NCI-H524 (cell line): ENCODE results near the gene IFT74.
"Not testable (repeated sequence)": the region's sequence is repeated elsewhere in the genome, so short reads cannot be mapped to it uniquely, and the experiment has no call there.

Experiments
- DNase-seq, 2 experiments: peaks; one replicate each; lab custom pipeline; 2025; lab: John Stamatoyannopoulos, UW

The IFT74 gene

GRCh38 chr9:27073841-27074728 is 117.9 kb downstream of the IFT74 start:
- no peak for DNase-seq

GRCh38 chr9:27078685-27079084 is 122.5 kb downstream of the IFT74 start:
- DNase-seq, result no peak

- no peak for DNase-seq
Observed at GRCh38 chr9:27085456-27085855, 129.2 kb downstream of the IFT74 start.

DNA sequence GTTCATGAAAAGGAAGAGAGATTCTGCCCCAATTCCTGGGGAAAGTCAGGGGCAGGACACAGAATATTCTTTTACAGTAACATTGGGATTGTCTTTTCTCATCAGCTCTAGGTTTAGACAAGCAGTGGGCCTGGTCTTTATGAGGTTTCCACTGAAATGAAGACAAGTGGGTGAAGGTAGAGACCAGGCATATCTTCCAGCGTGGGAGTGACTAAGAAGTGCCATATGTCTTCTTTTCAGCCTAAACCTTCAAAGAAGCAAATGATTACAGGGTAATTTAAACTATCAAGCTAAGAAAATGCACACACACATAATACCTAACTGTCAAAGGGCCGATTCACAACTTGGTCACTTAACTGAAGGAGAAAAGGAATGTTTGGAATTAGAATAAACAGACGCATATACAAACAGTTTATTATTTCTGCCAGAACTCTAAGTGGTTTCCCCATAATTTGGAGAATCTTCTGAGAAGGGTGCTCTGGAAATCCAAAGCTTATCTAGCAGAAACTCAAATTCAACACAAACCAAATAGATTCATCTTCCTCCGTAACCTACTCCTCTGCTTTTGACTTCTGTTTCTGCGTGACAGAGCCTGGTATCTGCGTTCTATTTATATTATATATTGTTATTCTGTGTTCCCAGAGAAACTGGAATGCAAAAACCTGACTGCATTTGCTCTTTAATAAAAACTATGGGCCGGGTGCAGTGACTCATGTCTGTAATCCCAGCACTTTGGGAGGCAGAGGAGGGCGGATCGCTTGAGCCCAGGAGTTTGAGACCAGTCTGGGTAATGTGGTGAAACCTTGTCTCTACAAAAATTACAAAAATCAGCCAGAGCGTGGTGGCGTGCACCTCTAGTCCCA is 130.8 kb downstream of the IFT74 start:
- DNase-seq, result no peak

- DNase-seq, result no peak
Observed at GRCh38 chr9:27088981-27089380, 132.8 kb downstream of the IFT74 start.

- DNase-seq, result no peak
Observed at GRCh38 chr9:27089706-27090105, 133.5 kb downstream of the IFT74 start.

DNA sequence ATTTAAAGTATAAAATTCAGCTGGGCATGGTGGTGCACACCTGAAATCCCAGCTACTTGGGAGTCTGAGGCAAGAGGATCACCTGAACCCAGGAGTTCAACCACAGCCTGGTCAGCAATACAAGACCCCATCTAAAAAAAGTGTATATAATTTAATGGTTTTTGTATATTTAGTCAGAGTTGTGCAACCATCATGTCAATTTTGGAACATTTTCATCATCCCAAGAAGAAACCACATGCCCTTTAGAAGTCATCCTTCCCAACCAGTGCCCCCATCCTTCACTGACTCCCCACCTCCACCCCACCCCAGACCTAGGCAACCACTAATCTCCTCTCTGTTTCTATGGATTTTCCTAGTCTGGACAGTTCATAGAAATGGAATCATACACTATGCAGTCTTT is 134.0 kb downstream of the IFT74 start:
- DNase-seq, result no peak

- DNase-seq, result no peak
Observed at GRCh38 chr9:27090711-27091110, 134.5 kb downstream of the IFT74 start.

DNA sequence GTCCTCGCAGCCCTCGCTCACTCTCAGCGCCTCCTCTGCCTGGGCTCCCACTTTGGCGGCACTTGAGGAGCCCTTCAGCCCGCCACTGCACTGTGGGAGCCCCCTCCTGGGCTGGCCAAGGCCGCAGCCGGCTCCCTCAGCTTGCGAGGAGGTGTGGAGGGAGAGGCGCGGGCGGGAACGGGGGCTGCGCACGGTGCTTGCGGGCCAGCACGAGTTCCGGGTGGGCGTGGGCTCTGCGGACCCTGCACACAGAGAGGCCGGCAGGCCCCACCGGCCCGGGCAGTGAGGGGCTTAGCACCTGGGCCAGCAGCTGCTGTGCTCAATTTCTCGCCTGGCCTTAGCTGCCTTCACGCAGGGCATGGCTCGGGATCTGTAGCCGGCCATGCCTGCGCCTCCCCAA is 136.3 kb downstream of the IFT74 start:
- not testable (repeated sequence) for DNase-seq

DNA sequence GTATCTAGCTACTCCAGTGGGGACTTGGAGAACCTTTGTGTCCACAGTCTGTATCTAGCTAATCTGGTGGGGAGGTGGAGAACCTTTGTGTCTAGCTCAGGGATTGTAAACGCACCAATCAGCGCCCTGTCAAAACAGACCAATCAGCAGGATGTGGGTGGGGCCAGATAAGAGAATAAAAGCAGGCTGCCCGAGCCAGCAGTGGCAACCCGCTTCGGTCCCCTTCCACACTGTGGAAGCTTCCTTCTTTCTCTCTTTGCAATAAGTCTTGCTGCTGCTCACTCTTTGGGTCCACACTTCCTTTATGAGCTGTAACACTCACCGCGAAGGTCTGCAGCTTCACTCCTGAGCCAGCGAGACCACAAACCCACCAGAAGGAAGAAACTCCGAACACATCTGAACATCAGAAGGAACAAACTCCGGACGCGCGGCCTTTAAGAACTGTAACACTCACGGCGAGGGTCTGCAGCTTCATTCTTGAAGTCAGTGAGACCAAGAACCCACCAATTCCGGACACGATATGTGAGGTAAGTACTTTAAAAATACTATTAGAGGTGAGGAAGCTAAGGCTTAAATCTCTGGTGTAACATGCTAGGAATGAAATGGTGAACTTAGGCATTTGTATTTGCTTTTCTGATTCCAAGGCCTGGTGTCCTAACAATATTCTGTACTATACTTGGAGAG is 137.3 kb downstream of the IFT74 start:
- not testable (repeated sequence) for DNase-seq

GRCh38 chr9:27094640-27095298 is 138.6 kb downstream of the IFT74 start:
- DNase-seq, result no peak

GRCh38 chr9:27107241-27107640 is 151.0 kb downstream of the IFT74 start:
- DNase-seq, result no peak

DNA sequence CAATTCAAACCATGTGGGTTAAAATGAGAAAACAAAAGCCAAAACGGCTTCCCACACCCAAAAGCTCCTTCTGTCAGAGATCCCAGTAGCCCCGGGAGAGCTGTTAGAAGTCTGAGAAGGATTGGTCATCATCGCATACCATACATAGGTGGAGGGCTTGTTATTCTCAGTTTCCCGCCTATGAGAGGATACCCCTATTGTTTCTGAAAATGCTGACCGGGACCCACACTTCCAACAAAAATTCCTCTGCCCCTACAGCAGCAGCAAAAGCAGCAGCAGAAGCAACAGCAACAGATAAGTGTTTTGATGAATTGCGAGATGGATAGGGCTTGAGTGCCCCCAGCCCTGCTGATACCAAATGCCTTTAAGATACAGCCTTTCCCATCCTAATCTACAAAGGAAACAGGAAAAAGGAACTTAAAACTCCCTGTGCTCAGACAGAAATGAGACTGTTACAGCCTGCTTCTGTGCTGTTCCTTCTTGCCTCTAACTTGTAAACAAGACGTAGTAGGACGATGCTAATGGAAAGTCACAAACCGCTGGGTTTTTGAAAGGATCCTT is 152.8 kb downstream of the IFT74 start, which contains the start of gene TEK:
TSS of gene TEK (plus strand) at position 245 of the 561 bp plus-strand sequence. CDS start 366 bp downstream, outside the sequence.
- no peak for DNase-seq

DNA sequence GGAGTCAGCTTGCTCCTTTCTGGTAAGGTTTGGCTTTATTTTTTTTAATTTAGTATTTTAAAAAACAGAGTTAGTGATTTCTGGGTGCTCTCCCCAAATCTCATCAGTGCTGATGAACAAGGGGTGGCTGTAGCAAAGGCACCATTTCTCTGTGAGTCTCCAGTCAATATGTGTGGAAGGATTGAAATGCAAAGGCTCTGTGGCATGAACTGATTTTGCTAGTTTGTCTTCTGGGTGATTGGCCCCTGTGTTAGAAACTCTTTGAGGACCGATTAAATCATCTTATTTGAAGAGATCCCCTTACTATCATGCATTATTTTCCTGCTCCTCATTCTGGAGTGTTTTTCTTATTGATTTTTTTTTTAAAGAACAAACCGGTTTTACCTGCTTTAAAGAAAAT is 153.4 kb downstream of the IFT74 start:
- no peak for DNase-seq

DNA sequence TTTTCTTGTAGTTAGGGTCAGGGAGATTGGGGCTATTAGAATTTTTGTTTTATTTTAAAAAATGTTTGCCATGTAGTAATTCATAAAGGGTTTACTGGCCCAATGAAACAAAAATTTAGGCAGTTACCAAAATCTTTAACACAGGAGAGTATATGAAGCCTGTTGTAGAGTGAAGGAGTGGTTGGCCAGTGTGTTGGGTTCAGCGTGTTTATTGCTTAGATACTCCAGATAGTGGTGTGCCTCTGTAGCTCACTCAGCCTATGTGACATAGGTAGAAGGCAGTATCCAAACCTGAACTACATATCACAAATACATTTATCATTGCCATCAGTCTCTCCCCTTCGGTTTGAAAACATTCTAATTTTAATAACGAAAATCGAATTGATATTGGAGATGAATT is 154.0 kb downstream of the IFT74 start:
- no peak for DNase-seq

- no peak for DNase-seq
Observed at GRCh38 chr9:27112235-27112634, 156.0 kb downstream of the IFT74 start.
